Stimulated activated CD4-positive, alpha-beta T cell treated with anti-CD3 and anti-CD28 coated beads, TNF-alpha, amount 100 ng/mL, for 1 hour (primary cell): ENCODE results near the gene TLR3.

ENCODE experiments used
- DNase-seq, 3 donors: peaks; one replicate each; pipeline ENCODE4 v3.0.0-alpha.2; 2020; ENCODE audit warnings: low read depth in 3 of 3, low spot score in 1 of 3

The TLR3 gene

GRCh38 chr4:186104890-186105646, 36.1 kb downstream of the TLR3 start:
- DNase-seq, result no peak

DNA sequence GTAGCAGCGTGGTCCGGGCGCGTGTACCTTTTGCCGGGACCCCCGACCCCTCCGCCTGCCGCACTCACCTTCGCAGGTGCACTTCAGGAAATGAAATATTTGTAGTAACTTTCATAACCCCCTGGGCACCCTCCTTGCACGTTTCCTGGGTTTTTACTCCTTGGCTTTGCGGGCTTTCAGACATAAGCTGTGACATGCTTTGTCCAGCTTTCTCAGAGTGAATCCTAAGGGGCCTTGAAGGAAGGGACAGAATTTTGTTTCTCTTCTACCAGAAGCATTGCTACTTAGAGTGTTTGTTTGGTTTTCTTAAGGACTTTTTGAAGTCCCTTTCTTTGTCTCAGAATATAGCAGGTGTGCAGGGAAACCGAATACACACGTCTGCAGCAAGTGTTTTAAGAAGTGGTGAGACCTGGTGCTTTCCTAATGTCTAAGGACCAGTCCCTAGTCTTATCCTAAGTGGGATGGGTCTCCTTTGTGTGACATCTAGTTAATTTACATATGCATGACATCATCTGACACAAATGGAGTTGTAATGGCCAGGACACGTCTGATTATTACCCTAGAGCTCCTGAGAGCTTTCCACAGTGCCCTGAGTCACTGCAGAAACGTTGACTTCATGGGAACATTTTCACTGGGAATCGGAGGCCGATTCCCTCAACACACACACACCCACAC, 36.8 kb downstream of the TLR3 start:
- no peak for DNase-seq

DNA sequence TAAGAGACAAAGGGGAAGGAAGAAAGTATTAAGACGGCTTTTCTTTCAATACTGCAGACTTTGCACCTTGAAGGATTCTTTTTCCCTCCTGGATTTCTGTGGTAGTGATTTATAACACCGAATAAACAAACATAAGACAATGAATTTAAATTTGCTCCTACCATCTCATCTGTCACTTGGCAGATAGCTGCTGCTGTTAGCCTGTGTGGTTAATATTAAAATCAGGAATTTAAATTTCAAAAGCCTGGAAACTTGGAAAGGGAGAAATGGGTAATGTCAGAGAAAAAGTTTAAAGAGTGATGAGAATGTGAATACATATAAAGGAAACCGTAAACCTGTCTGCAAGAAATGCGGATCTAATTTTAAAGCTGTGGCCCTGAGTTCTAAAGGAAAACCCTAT, 39.0 kb downstream of the TLR3 start:
- no peak for DNase-seq

GRCh38 chr4:186108391-186108790, 39.4 kb downstream of the TLR3 start:
- DNase-seq, result no peak

DNA sequence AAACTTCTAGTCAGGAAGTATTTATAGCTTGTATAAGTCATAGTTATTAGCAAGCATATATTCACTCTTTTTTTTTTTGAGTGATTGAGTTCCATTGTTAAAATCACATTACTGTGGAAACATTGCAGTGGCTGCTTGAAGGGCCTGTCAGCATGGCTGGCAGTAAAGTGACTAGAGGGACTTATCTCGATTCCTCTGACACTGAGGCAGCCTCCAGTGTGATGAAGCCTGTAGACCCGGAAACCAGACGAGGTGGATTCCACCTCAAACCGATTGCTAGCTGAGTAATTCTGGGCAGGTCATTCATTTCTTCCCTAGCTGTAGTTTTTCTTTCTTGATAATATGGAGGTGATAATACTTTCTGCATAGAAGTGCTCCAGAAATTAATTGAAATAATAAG, 40.3 kb downstream of the TLR3 start:
- DNase-seq, result no peak

DNA sequence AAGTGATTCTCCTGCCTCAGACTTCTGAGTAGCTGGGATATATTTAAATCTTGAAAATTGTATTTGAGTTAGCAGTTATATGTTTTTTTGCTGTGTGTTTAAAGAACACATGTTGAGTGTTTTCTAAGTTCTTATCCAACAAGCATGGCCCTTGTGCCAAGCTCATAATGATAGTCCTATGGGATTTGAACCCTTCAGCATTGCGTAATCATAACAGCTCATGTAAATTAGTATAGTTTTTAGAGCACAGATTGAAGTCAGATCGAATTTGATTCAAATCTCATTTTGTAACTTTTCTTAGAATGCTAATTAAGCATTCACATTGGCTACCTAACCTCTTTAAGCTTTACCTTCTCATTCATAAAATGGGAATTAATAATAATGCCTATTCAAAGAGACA, 47.7 kb downstream of the TLR3 start:
- no peak for DNase-seq

GRCh38 chr4:186118582-186118981, 49.6 kb downstream of the TLR3 start:
- no peak for DNase-seq

DNA sequence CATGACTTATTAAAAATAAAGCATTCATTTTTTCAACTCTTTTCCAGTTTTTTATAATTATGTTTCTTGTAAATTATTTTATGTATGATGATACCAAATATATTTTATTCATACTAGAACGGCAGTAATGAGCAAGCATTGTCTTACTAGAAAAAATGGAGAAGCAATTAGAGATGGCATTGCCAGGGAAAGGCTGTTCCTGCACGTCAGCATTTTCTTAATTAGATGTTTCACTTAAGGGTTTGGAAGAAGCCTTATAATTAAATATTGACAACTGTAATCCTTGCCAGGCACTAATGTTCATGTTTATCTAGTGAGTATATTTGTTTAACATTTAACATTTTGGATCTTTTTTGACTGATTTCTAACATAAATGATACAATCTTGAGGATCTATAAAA, 52.1 kb downstream of the TLR3 start:
- no peak for DNase-seq

DNA sequence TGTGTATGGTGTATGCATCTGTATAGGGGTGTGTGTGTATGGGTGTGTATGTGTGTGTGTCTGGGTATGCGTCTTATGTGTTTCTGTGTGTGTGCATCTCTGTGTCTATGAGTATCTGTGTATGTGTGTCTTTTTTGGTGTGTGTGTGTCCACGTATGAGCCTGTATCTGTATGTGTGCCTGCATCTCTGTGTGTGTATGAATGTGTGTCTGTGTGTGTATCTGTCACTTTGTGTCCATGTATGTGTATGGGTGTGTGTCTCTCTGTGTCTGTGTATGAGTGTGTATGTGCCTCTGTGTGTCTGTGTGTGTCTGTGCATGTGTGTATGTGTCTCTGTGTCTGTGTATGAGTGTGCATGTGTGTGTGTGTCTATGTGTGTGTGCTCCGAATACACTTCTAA, 59.9 kb downstream of the TLR3 start:
- no peak for DNase-seq

GRCh38 chr4:186131935-186132334, 63.0 kb downstream of the TLR3 start:
- DNase-seq, result no peak

- no peak for DNase-seq
Measured at GRCh38 chr4:186132577-186133242, 63.8 kb downstream of the TLR3 start.

- DNase-seq, result no peak
Measured at GRCh38 chr4:186134257-186134656, 65.3 kb downstream of the TLR3 start.

- no peak for DNase-seq
Measured at GRCh38 chr4:186134861-186135260, 65.9 kb downstream of the TLR3 start.

GRCh38 chr4:186137196-186137794, 68.3 kb downstream of the TLR3 start:
- DNase-seq, result no peak
